Fibroblast of lung (primary cell): ENCODE data around the gene SCYL1. TPM values are rescaled to one million over a fixed set of nuclear protein-coding genes. Genes with fewer than 3 reads are reported as not detected.
A peak's percentile ranks its signal among the peaks of the same experiment; 100 is the strongest.

ENCODE experiments used
- DNase-seq, 2 donors: peaks; one replicate each; pipeline versions ENCODE4 v3.0.0 to v3.0.0-alpha.2; 2010; ENCODE audit warnings: low read depth in 2 of 2
- H2AFZ ChIP-seq: 2 replicates; pipeline ENCODE4 v1.5.1; 2012; ENCODE audit warnings: low read length, control low read depth, inconsistent platforms
- H3K27ac ChIP-seq: 2 replicates; pipeline ENCODE4 v1.5.1; 2011; ENCODE audit warnings: low read length, control low read depth; ENCODE audit not compliant: insufficient read depth
- H3K27me3 ChIP-seq: 2 replicates; pipeline ENCODE4 v1.5.1; 2011; ENCODE audit warnings: mild to moderate bottlenecking, low read length; ENCODE audit not compliant: control insufficient read depth, insufficient read depth
- H3K36me3 ChIP-seq: 2 replicates; pipeline ENCODE4 v1.5.1; 2011; ENCODE audit warnings: low read length; ENCODE audit not compliant: control insufficient read depth, insufficient read depth
- H3K4me1 ChIP-seq: 2 replicates; pipeline ENCODE4 v1.5.1; 2011; ENCODE audit warnings: low read length; ENCODE audit not compliant: control insufficient read depth, insufficient read depth; ENCODE audit errors: extremely low read depth
- H3K4me2 ChIP-seq: 2 replicates; pipeline ENCODE4 v1.5.1; 2011; ENCODE audit warnings: low read length, control low read depth; ENCODE audit not compliant: insufficient read depth; ENCODE audit errors: extremely low read depth
- H3K4me3 ChIP-seq, 4 experiments: fragments of 200-600 bp in 1 of 4; sonication (generic) in 1 of 4; replicated peaks in 1 of 4; 2 replicates each; pipeline ENCODE4 v1.5.1; 2011 to 2016; ENCODE audit warnings: low read length in 4 of 4, low read depth in 3 of 4, mild to moderate bottlenecking in 3 of 4, control low read depth in 2 of 4, inconsistent platforms in 1 of 4, mixed read lengths in 1 of 4; ENCODE audit not compliant: insufficient read depth in 1 of 4; ENCODE audit errors: control extremely low read depth in 1 of 4
- H3K79me2 ChIP-seq: 2 replicates; pipeline ENCODE4 v1.5.1; 2012; ENCODE audit warnings: mild to moderate bottlenecking, low read length, inconsistent platforms; ENCODE audit not compliant: control insufficient read depth, insufficient read depth
- H3K9ac ChIP-seq: 2 replicates; pipeline ENCODE4 v1.5.1; 2011; ENCODE audit warnings: mild to moderate bottlenecking, low read length, control low read depth; ENCODE audit not compliant: insufficient read depth
- H3K9me3 ChIP-seq: 2 replicates; pipeline ENCODE4 v1.5.1; 2012; ENCODE audit warnings: low read depth, low read length; ENCODE audit not compliant: control insufficient read depth, insufficient read depth
- H4K20me1 ChIP-seq: 2 replicates; pipeline ENCODE4 v1.5.1; 2011; ENCODE audit warnings: low read length; ENCODE audit not compliant: control insufficient read depth, insufficient read depth; ENCODE audit errors: extremely low read depth
- CTCF ChIP-seq, 2 donors: IDR thresholded peaks in 1 of 2; conservative IDR thresholded peaks in 1 of 2; 1 replicate in 1 of 2; 2 replicates in 1 of 2; pipeline ENCODE4 v1.5.1; 2011 to 2012; ENCODE audit warnings: low read length in 2 of 2, control low read depth in 1 of 2, inconsistent platforms in 1 of 2, low read depth in 1 of 2, mild to moderate bottlenecking in 1 of 2
- EZH2 ChIP-seq: IDR thresholded peaks from 2 replicates; pipeline ENCODE4 v1.5.1; 2012; ENCODE audit warnings: low read length, control low read depth, mild to moderate bottlenecking; ENCODE audit errors: missing control alignments
- polyA plus RNA-seq, 2 donors: library from polyadenylated mRNA; depleted of rRNA in 1 of 2; stranded (reverse) in 1 of 2; unstranded in 1 of 2; fragments of >200 nt; gene quantifications; 2 replicates each; pipeline ENCODE4 v1.2.1, GENCODE V29; 2011 to 2012; ENCODE audit warnings: missing spikeins in 1 of 2
- total RNA-seq: library from RNA; depleted of rRNA; stranded (reverse); fragments of >200 nt; gene quantifications from 2 replicates; pipeline ENCODE4 v1.2.1, GENCODE V29; 2014

The SCYL1 gene
- total and polyA plus RNA-seq, 2 donors (not counting 1 experiment from before 2014, with no cell fraction given): 58.2 to 84.6 TPM

DNA sequence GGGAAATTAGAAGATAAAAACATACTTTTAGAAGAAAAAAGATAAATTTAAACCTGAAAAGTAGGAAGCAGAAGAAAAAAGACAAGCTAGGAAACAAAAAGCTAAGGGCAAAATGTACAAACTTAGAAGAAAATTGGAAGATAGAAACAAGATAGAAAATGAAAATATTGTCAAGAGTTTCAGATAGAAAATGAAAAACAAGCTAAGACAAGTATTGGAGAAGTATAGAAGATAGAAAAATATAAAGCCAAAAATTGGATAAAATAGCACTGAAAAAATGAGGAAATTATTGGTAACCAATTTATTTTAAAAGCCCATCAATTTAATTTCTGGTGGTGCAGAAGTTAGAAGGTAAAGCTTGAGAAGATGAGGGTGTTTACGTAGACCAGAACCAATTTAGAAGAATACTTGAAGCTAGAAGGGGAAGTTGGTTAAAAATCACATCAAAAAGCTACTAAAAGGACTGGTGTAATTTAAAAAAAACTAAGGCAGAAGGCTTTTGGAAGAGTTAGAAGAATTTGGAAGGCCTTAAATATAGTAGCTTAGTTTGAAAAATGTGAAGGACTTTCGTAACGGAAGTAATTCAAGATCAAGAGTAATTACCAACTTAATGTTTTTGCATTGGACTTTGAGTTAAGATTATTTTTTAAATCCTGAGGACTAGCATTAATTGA lies 25.0 kb upstream of the SCYL1 start:
- peak overlapping the region; percentile 51 for H3K4me2 ChIP-seq
- DNase-seq: peak in 1 of 2 donors; percentile 29
- no peaks in the 10 kb centered on the region for H3K9me3 ChIP-seq
- H3K79me2 ChIP-seq: peaks cover 90% of the 10 kb centered on the region
- peak overlapping the region; percentile 97 for H3K9ac ChIP-seq
- H3K36me3 ChIP-seq: peaks cover 4% of the 10 kb centered on the region
- H3K4me3 ChIP-seq: peak overlapping the region; percentile 72 to 98 (median 76)
- peak overlapping the region; percentile 100 for H3K27ac ChIP-seq
- H3K4me1 ChIP-seq: peaks cover 12% of the 10 kb centered on the region
- no peaks in the 10 kb centered on the region for H3K27me3 ChIP-seq
- TF ChIP-seq EZH2 (no peak), CTCF (conservative IDR thresholded peaks at IDR 0.05 in 1 of 2, IDR thresholded peaks at IDR 0.05 in 1 of 2; ENCODE audit: low read depth in 1 of 2, low read length in 2 of 2) (no peak)
- H2AFZ ChIP-seq: no peak overlapping the region
- H4K20me1 ChIP-seq: peaks cover 7% of the 10 kb centered on the region

- H3K4me1 ChIP-seq: peaks cover 9% of the 10 kb centered on the region
- DNase-seq: peak; percentile 41 to 65
- H2AFZ ChIP-seq: no peak overlapping the region
- H3K79me2 ChIP-seq: peaks cover 92% of the 10 kb centered on the region
- peaks cover 9% of the 10 kb centered on the region for H3K36me3 ChIP-seq
- H3K9ac ChIP-seq: peak overlapping the region; percentile 97
- peaks cover 11% of the 10 kb centered on the region for H4K20me1 ChIP-seq
- H3K9me3 ChIP-seq: no peaks in the 10 kb centered on the region
- TF ChIP-seq CTCF (conservative IDR thresholded peaks at IDR 0.05 in 1 of 2, IDR thresholded peaks at IDR 0.05 in 1 of 2; ENCODE audit: low read depth in 1 of 2, low read length in 2 of 2) (no peak), EZH2 (no peak)
- H3K4me2 ChIP-seq: peak overlapping the region; percentile 51
- H3K4me3 ChIP-seq: peak overlapping the region; percentile 72 to 98 (median 76)
- no peaks in the 10 kb centered on the region for H3K27me3 ChIP-seq
- H3K27ac ChIP-seq: peak overlapping the region; percentile 100
Measured at GRCh38 chr11:65500387-65501185, 24.3 kb upstream of the SCYL1 start.

GRCh38 chr11:65501186-65501471 lies 23.8 kb upstream of the SCYL1 start:
- peaks cover 11% of the 10 kb centered on the region for H4K20me1 ChIP-seq
- H3K27ac ChIP-seq: peak overlapping the region; percentile 100
- H3K4me2 ChIP-seq: no peak overlapping the region
- H3K9ac ChIP-seq: peak overlapping the region; percentile 97
- no peak for TF ChIP-seq CTCF (conservative IDR thresholded peaks at IDR 0.05 in 1 of 2, IDR thresholded peaks at IDR 0.05 in 1 of 2; ENCODE audit: low read depth in 1 of 2, low read length in 2 of 2)
- TF ChIP-seq EZH2: no peak
- peaks cover 92% of the 10 kb centered on the region for H3K79me2 ChIP-seq
- H3K9me3 ChIP-seq: no peaks in the 10 kb centered on the region
- DNase-seq: no peak
- H3K4me3 ChIP-seq: peak overlapping the region; percentile 72 to 98 (median 76)
- H3K4me1 ChIP-seq: peaks cover 5% of the 10 kb centered on the region
- H3K27me3 ChIP-seq: no peaks in the 10 kb centered on the region
- H2AFZ ChIP-seq: no peak overlapping the region
- H3K36me3 ChIP-seq: peaks cover 9% of the 10 kb centered on the region
